SU-DHL-6 (cell line): ENCODE results near the gene PANK2.
"Not testable (repeated sequence)": the region's sequence is repeated elsewhere in the genome, so short reads cannot be mapped to it uniquely, and the experiment has no call there.

Experiments used
- H2AFZ ChIP-seq: fragments of 200-600 bp; sonication (generic); 2 replicates; pipeline ENCODE4 v1.6.1; 2014; ENCODE audit warnings: low read depth, mild to moderate bottlenecking, moderate library complexity, mixed read lengths, antibody characterized with exemption, low read length; ENCODE audit not compliant: severe bottlenecking
- H3F3A ChIP-seq: fragments of 200-600 bp; shearing (Covaris generic); 2 replicates; pipeline ENCODE4 v1.6.0; 2016; ENCODE audit warnings: antibody characterized with exemption, mild to moderate bottlenecking; ENCODE audit not compliant: insufficient read depth
- H3K27ac ChIP-seq: fragments of 200-600 bp; sonication (generic); 2 replicates; pipeline ENCODE4 v1.5.1; 2016; ENCODE audit warnings: low read depth, mild to moderate bottlenecking, low read length, moderate library complexity, mixed read lengths
- H3K27me3 ChIP-seq: fragments of 200-600 bp; sonication (generic), shearing (Covaris generic); 2 replicates; pipeline ENCODE4 v1.6.0; 2014; ENCODE audit warnings: mild to moderate bottlenecking, low read length
- H3K36me3 ChIP-seq: fragments of 200-600 bp; sonication (generic); 2 replicates; pipeline ENCODE4 v1.6.1; 2014; ENCODE audit warnings: mild to moderate bottlenecking, low read length, mixed read lengths
- H3K4me2 ChIP-seq: fragments of 300-600, 200-600 bp; shearing (Covaris generic), sonication (generic); 2 replicates; pipeline ENCODE4 v1.6.0; 2014; ENCODE audit warnings: low read length, low read depth, mild to moderate bottlenecking; ENCODE audit not compliant: poor library complexity, severe bottlenecking
- H3K4me3 ChIP-seq: fragments of 200-600 bp; sonication (generic); 2 replicates; pipeline ENCODE4 v1.5.1; 2014; ENCODE audit warnings: antibody characterized with exemption, low read length, mild to moderate bottlenecking, mixed read lengths; ENCODE audit not compliant: insufficient read depth, poor library complexity, severe bottlenecking
- H3K79me2 ChIP-seq: fragments of 200-600 bp; sonication (generic); 2 replicates; pipeline ENCODE4 v1.6.1; 2014; ENCODE audit warnings: mild to moderate bottlenecking, low read length, moderate library complexity; ENCODE audit not compliant: insufficient read depth
- H3K9ac ChIP-seq: fragments of 200-600 bp; sonication (generic); 2 replicates; pipeline ENCODE4 v1.7.0; 2014; ENCODE audit warnings: mild to moderate bottlenecking, low read length
- H3K9me2 ChIP-seq: fragments of 200-600 bp; sonication (generic); replicated peaks from 2 replicates; pipeline ENCODE4 v1.6.1; 2014; ENCODE audit warnings: low read length; ENCODE audit not compliant: insufficient read depth
- H3K9me3 ChIP-seq: fragments of 200-600 bp; sonication (generic); 2 replicates; pipeline ENCODE4 v1.6.1; 2014; ENCODE audit warnings: low read length, mixed read lengths; ENCODE audit not compliant: insufficient read depth
- H4K20me1 ChIP-seq: fragments of 200-600 bp; sonication (generic); 2 replicates; pipeline ENCODE4 v1.6.1; 2014; ENCODE audit warnings: low read depth, mild to moderate bottlenecking, antibody characterized with exemption, low read length, moderate library complexity, mixed read lengths
- EZH2phosphoT487 ChIP-seq: fragments of 200-600 bp; sonication (generic), shearing (Covaris generic); conservative IDR thresholded peaks from 2 replicates; pipeline ENCODE4 v1.6.1; 2018; ENCODE audit warnings: mild to moderate bottlenecking, antibody characterized with exemption, low read length, moderate library complexity, mixed read lengths
- TF ChIP-seq, protein P1 (sequence below): fragments of 200-600 bp; sonication (generic); IDR thresholded peaks from one replicate; pipeline ENCODE4 v1.5.1; 2017; ENCODE audit warnings: antibody characterized with exemption, mild to moderate bottlenecking, low read length, moderate library complexity; ENCODE audit not compliant: insufficient read depth, poor library complexity, severe bottlenecking

PANK2 gene

DNA sequence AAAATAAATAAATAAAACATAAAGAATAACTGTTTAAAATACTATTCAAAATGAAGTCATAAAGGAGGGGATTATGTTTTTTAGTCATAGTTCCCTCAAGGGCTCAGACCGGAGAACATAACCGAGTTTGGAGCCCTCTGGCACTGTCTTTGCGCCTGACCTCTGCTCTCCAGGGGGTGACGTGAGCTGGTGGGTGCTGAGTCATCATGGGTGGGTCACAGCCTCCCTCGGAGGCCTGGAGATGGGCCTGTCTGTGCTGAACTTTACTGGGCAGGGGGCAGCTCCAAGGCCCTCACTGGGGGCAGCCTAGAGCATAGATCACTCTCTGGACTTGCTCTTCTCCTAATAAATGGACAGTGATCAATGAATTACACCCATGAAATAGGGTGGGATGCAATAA, 45.7 kb upstream of the PANK2 start:
- Histone ChIP-seq H3K9me2 (no peaks in the 10 kb centered on the region), H3K9me3 (no peaks in the 10 kb centered on the region), H3F3A (peaks cover 5% of the 10 kb centered on the region; the same call in 1 of the 2 replicates), H3K9ac (no peak overlapping the region), H3K27me3 (no peaks in the 10 kb centered on the region), H3K4me3 (no peak overlapping the region), H4K20me1 (no peaks in the 10 kb centered on the region), H3K79me2 (peaks cover 14% of the 10 kb centered on the region), H2AFZ (no peak overlapping the region), H3K36me3 (no peaks in the 10 kb centered on the region), H3K27ac (no peak overlapping the region), H3K4me2 (no peak overlapping the region)
- TF ChIP-seq, protein P1, sequence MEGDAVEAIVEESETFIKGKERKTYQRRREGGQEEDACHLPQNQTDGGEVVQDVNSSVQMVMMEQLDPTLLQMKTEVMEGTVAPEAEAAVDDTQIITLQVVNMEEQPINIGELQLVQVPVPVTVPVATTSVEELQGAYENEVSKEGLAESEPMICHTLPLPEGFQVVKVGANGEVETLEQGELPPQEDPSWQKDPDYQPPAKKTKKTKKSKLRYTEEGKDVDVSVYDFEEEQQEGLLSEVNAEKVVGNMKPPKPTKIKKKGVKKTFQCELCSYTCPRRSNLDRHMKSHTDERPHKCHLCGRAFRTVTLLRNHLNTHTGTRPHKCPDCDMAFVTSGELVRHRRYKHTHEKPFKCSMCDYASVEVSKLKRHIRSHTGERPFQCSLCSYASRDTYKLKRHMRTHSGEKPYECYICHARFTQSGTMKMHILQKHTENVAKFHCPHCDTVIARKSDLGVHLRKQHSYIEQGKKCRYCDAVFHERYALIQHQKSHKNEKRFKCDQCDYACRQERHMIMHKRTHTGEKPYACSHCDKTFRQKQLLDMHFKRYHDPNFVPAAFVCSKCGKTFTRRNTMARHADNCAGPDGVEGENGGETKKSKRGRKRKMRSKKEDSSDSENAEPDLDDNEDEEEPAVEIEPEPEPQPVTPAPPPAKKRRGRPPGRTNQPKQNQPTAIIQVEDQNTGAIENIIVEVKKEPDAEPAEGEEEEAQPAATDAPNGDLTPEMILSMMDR, result no peak
- no peak for TF ChIP-seq EZH2phosphoT487

DNA sequence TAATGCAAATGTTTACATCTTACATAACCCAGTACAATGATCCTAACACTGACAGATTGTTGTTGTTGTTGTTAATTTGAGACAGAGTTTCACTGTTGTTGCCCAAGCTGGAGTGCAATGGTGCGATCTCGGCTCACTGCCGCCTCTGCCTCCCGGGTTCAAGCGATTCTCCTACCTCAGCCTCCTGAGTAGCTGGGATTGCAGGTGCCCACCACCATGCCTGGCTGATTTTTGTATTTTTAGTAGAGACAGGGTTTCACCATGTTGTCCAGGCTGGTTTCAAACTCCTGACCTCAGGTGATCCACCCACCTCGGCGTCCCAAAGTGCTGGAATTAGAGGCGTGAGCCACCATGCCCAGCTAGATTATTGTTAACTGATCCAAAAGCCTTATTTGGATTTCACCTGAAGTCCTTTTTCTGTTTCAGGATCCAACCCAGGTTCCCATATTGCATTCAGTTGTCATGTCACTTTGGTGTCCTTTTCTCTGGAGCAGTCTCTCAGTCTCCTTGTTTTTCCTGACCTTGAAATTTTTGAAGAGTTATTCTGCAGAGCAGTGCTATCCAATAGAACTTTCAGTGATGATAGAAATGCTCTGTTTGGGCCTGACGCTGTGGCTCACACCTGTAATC, 45.1 kb upstream of the PANK2 start:
- not testable (repeated sequence) for H3K9me3 ChIP-seq, H2AFZ ChIP-seq, H3K27me3 ChIP-seq, H3K9me2 ChIP-seq, H4K20me1 ChIP-seq, H3K9ac ChIP-seq, H3K4me2 ChIP-seq, H3K27ac ChIP-seq, H3K36me3 ChIP-seq, H3K4me3 ChIP-seq, H3F3A ChIP-seq
- H3K79me2 ChIP-seq, result peaks cover 20% of the 10 kb centered on the region

DNA sequence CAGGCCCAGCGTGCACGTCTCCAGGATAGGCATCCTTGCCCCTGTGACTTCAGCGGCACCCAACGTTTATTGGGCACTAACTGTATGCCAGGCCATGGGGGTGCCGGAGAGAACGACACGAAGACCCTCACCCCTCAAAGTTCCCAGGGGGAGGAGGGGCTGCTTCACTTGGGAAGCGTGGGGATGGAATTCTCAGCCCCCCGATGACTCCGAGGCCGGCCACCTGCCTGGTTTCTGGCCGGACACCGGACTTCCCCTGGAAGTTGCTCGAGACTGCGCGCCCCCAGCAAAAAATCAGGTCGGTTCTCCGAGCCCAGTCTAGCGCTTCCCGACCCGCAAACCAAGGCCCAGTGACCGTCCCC, 42.8 kb upstream of the PANK2 start:
- H3K4me2 ChIP-seq, result peak overlapping the region; percentile 94
- H3K27ac ChIP-seq, result no peak overlapping the region
- H3K9me3 ChIP-seq, result no peaks in the 10 kb centered on the region
- H3F3A ChIP-seq, result peaks cover 5% of the 10 kb centered on the region; the same call in 1 of the 2 replicates
- H3K9ac ChIP-seq, result peak overlapping the region; percentile 86
- H3K36me3 ChIP-seq, result no peaks in the 10 kb centered on the region
- no peaks in the 10 kb centered on the region for H3K9me2 ChIP-seq
- peak overlapping the region; percentile 74 for H2AFZ ChIP-seq
- no peak for TF ChIP-seq EZH2phosphoT487
- TF ChIP-seq, protein P1, result no peak
- no peaks in the 10 kb centered on the region for H3K27me3 ChIP-seq
- H3K79me2 ChIP-seq, result peaks cover 26% of the 10 kb centered on the region
- no peaks in the 10 kb centered on the region for H4K20me1 ChIP-seq
- peak overlapping the region; percentile 71 for H3K4me3 ChIP-seq

DNA sequence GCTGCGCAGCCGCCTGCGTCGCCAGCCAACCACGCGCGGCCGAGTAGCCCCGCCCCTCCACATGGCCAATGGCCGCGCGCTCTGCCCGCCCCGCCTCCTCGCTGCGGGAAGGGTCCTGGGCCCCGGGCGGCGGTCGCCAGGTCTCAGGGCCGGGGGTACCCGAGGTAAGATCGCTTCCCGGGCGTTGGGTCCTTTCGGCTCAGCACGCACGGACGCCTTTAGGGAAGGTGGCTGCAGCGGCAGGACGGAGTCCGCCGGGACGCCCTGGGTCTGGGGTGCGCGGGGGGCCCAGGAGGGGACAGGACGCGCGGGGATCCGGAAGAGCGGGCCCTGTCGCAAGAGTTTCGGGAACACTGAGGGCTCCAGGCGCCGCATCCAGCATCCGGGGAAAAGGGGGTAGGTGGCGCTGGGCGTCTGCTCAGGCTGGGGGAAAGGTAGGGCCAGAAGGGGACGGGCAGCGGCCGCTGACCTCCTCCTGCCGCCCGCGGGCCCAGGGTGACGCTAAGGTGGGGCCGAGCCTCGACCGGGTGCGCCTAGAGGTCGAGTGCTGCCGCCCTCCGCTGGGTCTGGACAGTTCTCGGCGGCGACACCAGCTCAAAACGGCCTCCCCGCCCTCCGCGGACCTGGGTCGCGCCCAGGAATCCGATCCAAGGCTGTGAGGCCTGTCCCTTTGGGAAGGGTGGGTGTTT, 42.3 kb upstream of the PANK2 start, which contains the start of gene MAVS:
MAVS (plus strand) TSS at position 95 of the 689 bp plus-strand sequence. CDS start 7,791 bp downstream, outside the sequence.
- Histone ChIP-seq H3K27me3 (no peaks in the 10 kb centered on the region), H3K9ac (peak within 1 kb of the TSS; percentile 86), H3K9me2 (no peaks in the 10 kb centered on the region), H3K36me3 (no peaks in the 10 kb centered on the region), H3K4me3 (peak within 1 kb of the TSS; percentile 71), H3K27ac (peak within 1 kb of the TSS; percentile 30), H4K20me1 (no peaks in the 10 kb centered on the region), H3K9me3 (no peaks in the 10 kb centered on the region), H2AFZ (peak within 1 kb of the TSS; percentile 74), H3F3A (peaks cover 5% of the 10 kb centered on the region; the same call in 1 of the 2 replicates), H3K79me2 (peaks cover 26% of the 10 kb centered on the region), H3K4me2 (peak within 1 kb of the TSS; percentile 94)
- TF ChIP-seq, protein P1, result no peak
- no peak for TF ChIP-seq EZH2phosphoT487
